HepG2 (cell line): ENCODE data around the gene DEFB112. TPM values are rescaled to one million over a fixed set of nuclear protein-coding genes. Genes with fewer than 3 reads are reported as not detected.

ENCODE experiments used
- DNMT1 ChIP-seq: sonication (generic); formaldehyde crosslinking; IDR thresholded peaks from 2 replicates; pipeline ENCODE4 v1.5.1; 2020; ENCODE audit warnings: mild to moderate bottlenecking, missing genetic modification reagents
- HOXA7 ChIP-seq: sonication (generic); formaldehyde crosslinking; IDR thresholded peaks from 2 replicates; pipeline ENCODE4 v1.8.1; 2022; ENCODE audit warnings: mild to moderate bottlenecking, missing genetic modification reagents, moderate library complexity
- KAT7 ChIP-seq: IDR thresholded peaks from 2 replicates; pipeline ENCODE4 v1.6.1; 2018; ENCODE audit warnings: borderline replicate concordance, missing compliant biosample characterization
- KDM6A ChIP-seq: IDR thresholded peaks from 2 replicates; pipeline ENCODE4 v1.6.1; 2016; ENCODE audit warnings: low read depth
- NFYB ChIP-seq: sonication (generic); formaldehyde crosslinking; IDR thresholded peaks from 2 replicates; pipeline ENCODE4 v1.4.0; 2020; ENCODE audit warnings: missing genetic modification reagents
- NPAS2 ChIP-seq: sonication (generic); formaldehyde crosslinking; IDR thresholded peaks from 2 replicates; pipeline ENCODE4 v1.8.0; 2022; ENCODE audit warnings: mild to moderate bottlenecking, missing genetic modification reagents, borderline replicate concordance
- RBM22 ChIP-seq: fragments of 200-400 bp; formaldehyde crosslinking; optimal IDR thresholded peaks from 2 replicates; pipeline ENCODE3; 2017; ENCODE audit warnings: mild to moderate bottlenecking, low read length, moderate library complexity
- SIX1 ChIP-seq: sonication (generic); formaldehyde crosslinking; IDR thresholded peaks from 2 replicates; pipeline ENCODE4 v1.4.0; 2020; ENCODE audit warnings: missing genetic modification reagents, borderline replicate concordance
- SKIL ChIP-seq: sonication (generic); formaldehyde crosslinking; IDR thresholded peaks from 2 replicates; pipeline ENCODE4 v1.8.0; 2022; ENCODE audit warnings: missing genetic modification reagents, mild to moderate bottlenecking, moderate library complexity, borderline replicate concordance
- ZNF18 ChIP-seq: sonication (generic); formaldehyde crosslinking; IDR thresholded peaks from 2 replicates; pipeline ENCODE4 v1.8.0; 2022; ENCODE audit warnings: mild to moderate bottlenecking, missing genetic modification reagents; ENCODE audit not compliant: insufficient replicate concordance
- ZNF251 ChIP-seq: sonication (generic); formaldehyde crosslinking; IDR thresholded peaks from 2 replicates; pipeline ENCODE4 v1.9.0; 2021; ENCODE audit warnings: mild to moderate bottlenecking, missing genetic modification reagents
- ZNF468 ChIP-seq: sonication (generic); formaldehyde crosslinking; IDR thresholded peaks from 2 replicates; pipeline ENCODE4 v1.8.0; 2022; ENCODE audit warnings: mild to moderate bottlenecking, moderate library complexity, missing genetic modification reagents
- ZNF550 ChIP-seq: sonication (generic); formaldehyde crosslinking; IDR thresholded peaks from 2 replicates; pipeline ENCODE4 v1.4.0; 2020; ENCODE audit warnings: mild to moderate bottlenecking, missing genetic modification reagents, borderline replicate concordance
- ZNF614 ChIP-seq: IDR thresholded peaks from 2 replicates; pipeline ENCODE4 v1.6.1; 2018; ENCODE audit warnings: missing biosample characterization, missing genetic modification reagents, inconsistent platforms, borderline replicate concordance
- ZNF775 ChIP-seq: sonication (generic); formaldehyde crosslinking; IDR thresholded peaks from 2 replicates; pipeline ENCODE4 v1.4.0; 2020; ENCODE audit warnings: missing genetic modification reagents, mild to moderate bottlenecking, moderate library complexity, borderline replicate concordance
- ZNF841 ChIP-seq: sonication (generic); formaldehyde crosslinking; IDR thresholded peaks from 2 replicates; pipeline ENCODE4 v1.8.1; 2023; ENCODE audit warnings: missing genetic modification reagents, borderline replicate concordance
- polyA plus RNA-seq, 8 experiments: library from polyadenylated mRNA; depleted of rRNA in 3 of 8; stranded (reverse) in 7 of 8; unstranded in 1 of 8; fragments of >200 nt; fragmentation: Illumina TruSeq in 4 of 8; extraction: Trizol in 4 of 8; gene quantifications; 2 replicates each; pipeline versions ENCODE4 v1.2.1 to v1.2.3, GENCODE V29; 2011 to 2016; ENCODE audit warnings: low read depth in 4 of 8, missing spikeins in 1 of 8, mixed read lengths in 1 of 8; ENCODE audit not compliant: insufficient read depth in 1 of 8
- total RNA-seq, 5 experiments: library from RNA; depleted of rRNA; stranded (reverse); fragments of >200 nt; fragmentation: Illumina TruSeq; extraction: Trizol; gene quantifications; 2 replicates each; pipeline ENCODE4 v1.2.3, GENCODE V29; 2016; ENCODE audit warnings: low read depth in 1 of 5
- TF ChIP-seq, protein P1 (sequence below): IDR thresholded peaks from 2 replicates; pipeline ENCODE4 v1.6.1; 2016; ENCODE audit warnings: mild to moderate bottlenecking
- TF ChIP-seq, protein P2 (sequence below): sonication (generic); formaldehyde crosslinking; IDR thresholded peaks from 2 replicates; pipeline ENCODE4 v1.5.0; 2020; ENCODE audit warnings: missing genetic modification reagents
- TF ChIP-seq, protein P3 (sequence below): sonication (generic); formaldehyde crosslinking; IDR thresholded peaks from 2 replicates; pipeline ENCODE4 v1.9.0; 2021; ENCODE audit warnings: mild to moderate bottlenecking, missing genetic modification reagents

Gene DEFB112
- total and polyA plus RNA-seq, 2 of the 13 experiments (the other 11 are each of a cell fraction or from before 2014, with no cell fraction given) = not detected

DNA sequence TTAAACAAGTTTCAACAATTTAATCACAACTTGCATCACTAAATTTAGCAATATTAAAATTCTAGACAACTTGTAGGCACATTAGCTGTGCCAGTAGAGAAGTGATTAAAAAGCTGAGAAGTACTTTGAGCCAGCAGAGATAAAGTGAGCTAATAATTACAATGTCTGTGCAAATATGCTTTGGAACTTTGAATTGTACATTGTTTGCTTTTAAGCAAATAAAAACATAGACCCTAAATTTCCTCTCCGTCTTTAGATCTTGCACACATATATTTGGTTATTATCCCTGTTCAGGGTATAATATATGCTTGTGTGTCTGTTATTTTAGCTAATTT is 44.2 kb upstream of the DEFB112 start (continued):
- TF ChIP-seq NFYB (no peak), ZNF614 (no peak), NPAS2 (CRISPR knock-in tag) (no peak), ZNF841 (CRISPR knock-in tag) (no peak), KAT7 (CRISPR knock-in tag) (no peak), ZNF251 (CRISPR knock-in tag) (no peak), SIX1 (CRISPR knock-in tag) (peak; percentile 87), RBM22 (no peak), ZNF550 (CRISPR knock-in tag) (no peak), ZNF468 (no peak), ZNF18 (CRISPR knock-in tag) (no peak), ZNF775 (CRISPR knock-in tag) (no peak), HOXA7 (no peak), KDM6A (CRISPR knock-in tag) (peak; percentile 89), SKIL (CRISPR knock-in tag) (peak; percentile 70), DNMT1 (no peak)
- TF ChIP-seq, protein P1, sequence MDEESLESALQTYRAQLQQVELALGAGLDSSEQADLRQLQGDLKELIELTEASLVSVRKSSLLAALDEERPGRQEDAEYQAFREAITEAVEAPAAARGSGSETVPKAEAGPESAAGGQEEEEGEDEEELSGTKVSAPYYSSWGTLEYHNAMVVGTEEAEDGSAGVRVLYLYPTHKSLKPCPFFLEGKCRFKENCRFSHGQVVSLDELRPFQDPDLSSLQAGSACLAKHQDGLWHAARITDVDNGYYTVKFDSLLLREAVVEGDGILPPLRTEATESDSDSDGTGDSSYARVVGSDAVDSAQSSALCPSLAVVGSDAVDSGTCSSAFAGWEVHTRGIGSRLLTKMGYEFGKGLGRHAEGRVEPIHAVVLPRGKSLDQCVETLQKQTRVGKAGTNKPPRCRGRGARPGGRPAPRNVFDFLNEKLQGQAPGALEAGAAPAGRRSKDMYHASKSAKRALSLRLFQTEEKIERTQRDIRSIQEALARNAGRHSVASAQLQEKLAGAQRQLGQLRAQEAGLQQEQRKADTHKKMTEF (CRISPR knock-in tag) = no peak
- TF ChIP-seq, protein P2, sequence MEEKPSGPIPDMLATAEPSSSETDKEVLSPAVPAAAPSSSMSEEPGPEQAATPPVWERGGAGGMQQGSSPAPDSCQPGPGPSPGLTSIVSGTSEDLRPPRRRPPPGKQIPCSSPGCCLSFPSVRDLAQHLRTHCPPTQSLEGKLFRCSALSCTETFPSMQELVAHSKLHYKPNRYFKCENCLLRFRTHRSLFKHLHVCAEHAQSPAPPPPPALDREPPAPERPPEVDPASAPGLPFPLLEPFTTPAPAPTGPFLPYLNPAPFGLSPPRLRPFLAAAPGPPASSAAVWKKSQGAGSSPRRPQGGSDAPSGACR (CRISPR knock-in tag) = no peak
- TF ChIP-seq, protein P3, sequence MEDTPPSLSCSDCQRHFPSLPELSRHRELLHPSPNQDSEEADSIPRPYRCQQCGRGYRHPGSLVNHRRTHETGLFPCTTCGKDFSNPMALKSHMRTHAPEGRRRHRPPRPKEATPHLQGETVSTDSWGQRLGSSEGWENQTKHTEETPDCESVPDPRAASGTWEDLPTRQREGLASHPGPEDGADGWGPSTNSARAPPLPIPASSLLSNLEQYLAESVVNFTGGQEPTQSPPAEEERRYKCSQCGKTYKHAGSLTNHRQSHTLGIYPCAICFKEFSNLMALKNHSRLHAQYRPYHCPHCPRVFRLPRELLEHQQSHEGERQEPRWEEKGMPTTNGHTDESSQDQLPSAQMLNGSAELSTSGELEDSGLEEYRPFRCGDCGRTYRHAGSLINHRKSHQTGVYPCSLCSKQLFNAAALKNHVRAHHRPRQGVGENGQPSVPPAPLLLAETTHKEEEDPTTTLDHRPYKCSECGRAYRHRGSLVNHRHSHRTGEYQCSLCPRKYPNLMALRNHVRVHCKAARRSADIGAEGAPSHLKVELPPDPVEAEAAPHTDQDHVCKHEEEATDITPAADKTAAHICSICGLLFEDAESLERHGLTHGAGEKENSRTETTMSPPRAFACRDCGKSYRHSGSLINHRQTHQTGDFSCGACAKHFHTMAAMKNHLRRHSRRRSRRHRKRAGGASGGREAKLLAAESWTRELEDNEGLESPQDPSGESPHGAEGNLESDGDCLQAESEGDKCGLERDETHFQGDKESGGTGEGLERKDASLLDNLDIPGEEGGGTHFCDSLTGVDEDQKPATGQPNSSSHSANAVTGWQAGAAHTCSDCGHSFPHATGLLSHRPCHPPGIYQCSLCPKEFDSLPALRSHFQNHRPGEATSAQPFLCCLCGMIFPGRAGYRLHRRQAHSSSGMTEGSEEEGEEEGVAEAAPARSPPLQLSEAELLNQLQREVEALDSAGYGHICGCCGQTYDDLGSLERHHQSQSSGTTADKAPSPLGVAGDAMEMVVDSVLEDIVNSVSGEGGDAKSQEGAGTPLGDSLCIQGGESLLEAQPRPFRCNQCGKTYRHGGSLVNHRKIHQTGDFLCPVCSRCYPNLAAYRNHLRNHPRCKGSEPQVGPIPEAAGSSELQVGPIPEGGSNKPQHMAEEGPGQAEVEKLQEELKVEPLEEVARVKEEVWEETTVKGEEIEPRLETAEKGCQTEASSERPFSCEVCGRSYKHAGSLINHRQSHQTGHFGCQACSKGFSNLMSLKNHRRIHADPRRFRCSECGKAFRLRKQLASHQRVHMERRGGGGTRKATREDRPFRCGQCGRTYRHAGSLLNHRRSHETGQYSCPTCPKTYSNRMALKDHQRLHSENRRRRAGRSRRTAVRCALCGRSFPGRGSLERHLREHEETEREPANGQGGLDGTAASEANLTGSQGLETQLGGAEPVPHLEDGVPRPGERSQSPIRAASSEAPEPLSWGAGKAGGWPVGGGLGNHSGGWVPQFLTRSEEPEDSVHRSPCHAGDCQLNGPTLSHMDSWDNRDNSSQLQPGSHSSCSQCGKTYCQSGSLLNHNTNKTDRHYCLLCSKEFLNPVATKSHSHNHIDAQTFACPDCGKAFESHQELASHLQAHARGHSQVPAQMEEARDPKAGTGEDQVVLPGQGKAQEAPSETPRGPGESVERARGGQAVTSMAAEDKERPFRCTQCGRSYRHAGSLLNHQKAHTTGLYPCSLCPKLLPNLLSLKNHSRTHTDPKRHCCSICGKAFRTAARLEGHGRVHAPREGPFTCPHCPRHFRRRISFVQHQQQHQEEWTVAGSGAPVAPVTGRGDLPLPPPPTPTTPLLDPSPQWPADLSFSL (CRISPR knock-in tag) = no peak
